ENCODE measurements around the gene BPI. TPM values are rescaled to one million over a fixed set of nuclear protein-coding genes. Genes with fewer than 3 reads are reported as not detected.
"Not testable (repeated sequence)": the region's sequence is repeated elsewhere in the genome, so short reads cannot be mapped to it uniquely, and the experiment has no call there.

Gene BPI
- total RNA-seq, 1 donor from 2014 or later: not detected

DNA sequence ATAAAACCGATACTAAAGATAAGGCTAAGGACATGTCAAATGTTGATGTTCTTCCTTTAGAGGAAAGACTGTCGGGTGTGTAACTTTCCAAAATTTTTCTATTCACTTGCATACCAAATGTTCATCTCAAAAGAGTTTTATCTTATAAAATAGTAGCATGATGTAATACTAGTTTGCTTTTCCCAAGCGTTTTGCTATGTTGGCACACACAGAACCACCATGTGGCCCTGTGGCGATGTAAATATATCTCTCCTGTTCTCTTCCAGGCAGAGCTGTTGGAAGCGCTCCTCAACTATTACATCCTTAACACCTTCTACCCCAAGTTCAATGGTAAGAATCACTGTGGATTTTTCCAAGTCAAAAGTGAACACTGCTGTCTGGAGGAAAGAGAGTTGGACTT is 68.8 kb downstream of the BPI start:
- DNase-seq: no peak

DNA sequence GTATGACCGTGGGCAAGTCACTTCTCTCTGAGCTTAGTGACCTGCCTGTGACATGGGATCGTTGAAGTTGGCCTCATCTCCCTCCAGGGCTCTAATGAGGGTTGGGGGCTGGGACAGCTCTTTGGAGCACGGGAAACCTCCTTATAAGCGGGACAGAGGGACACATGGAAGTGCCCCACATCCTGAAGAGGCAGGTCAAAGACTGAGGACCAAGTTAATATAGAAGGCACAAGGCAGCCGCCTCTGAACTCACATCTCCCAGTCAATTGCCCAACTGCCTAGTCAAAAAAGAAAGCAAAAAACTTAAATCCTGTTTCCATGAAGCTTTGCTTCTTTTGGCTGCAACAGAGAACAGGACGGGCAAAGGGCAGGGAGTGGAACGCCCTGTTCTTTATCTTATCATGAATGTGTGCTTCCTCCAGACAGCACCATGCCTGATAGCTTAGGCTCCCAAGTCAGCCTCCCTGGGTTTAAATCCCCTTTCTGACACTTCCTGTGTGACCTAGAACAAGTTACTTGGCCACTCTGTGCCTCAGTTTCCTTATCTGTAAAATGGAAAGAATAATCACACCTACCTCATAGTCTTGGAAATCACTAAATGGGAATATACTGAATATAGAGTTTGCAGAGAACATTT is 69.4 kb downstream of the BPI start:
- no peak for DNase-seq

DNA sequence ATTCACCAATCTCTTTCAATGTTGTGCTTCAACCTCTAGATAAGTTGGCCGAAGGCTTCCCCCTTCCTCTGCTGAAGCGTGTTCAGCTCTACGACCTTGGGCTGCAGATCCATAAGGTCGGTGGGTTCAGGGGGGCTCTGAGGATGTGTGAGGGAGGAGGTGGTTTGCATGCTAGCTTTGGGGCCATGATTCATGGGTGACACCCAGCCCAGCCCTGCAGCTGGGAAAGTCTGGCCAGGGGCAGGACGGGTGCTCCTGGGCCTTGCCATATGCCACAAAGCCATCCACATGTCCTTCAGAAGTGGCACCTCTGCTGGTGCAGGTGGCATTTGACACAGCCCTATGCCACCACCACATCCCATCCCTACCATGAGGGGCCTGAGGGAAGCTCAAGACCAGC is 69.9 kb downstream of the BPI start:
- DNase-seq: no peak

DNA sequence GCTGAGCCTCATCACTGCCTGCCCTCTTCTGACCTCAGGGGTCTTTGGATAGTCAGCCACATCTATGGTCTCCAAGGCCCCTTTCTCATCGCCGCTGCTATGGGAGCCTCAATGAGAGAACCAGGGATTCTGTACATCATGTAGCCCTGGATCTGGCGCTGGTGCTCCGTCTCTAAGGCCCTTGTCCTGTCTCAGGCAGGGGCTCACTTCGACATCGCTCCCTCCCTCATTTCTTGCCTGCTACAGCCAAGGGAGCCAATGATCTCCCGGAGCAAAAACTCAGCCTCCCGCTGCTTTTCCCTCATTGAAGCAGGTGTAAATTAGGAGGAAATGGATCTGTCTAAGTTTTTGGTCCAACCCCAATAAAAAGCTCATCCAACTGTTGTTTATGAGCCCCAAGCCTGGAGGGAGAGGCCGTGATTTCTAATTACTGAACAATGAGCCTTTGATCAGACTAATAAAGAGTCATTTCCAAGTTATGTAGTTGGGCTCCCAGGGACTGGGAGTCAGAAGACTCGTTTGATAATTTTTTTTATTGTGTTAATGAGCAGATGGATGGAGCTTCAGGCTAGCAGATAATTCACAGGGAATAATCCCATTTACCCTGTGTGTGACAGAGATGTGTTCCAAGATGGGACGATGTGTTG is 73.2 kb downstream of the BPI start:
- DNase-seq: no peak

DNA sequence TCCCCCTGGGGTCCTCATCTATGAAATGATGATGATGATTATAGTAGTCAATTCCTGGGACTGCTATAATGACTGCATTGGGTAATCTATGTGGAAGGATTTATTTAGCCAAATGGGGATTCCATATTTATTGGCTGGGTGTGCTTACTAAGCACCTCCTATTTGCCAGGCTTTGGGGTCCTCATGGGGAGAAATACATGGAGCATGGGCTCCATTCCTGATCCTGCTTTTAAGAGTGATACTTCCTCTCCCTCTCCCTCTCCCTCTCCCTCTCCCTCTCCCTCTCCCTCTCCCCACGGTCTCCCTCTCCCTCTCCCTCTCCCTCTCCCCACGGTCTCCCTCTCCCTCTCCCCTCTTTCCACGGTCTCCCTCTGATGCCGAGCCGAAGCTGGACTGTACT is 73.9 kb downstream of the BPI start:
- not testable (repeated sequence) for DNase-seq

DNA sequence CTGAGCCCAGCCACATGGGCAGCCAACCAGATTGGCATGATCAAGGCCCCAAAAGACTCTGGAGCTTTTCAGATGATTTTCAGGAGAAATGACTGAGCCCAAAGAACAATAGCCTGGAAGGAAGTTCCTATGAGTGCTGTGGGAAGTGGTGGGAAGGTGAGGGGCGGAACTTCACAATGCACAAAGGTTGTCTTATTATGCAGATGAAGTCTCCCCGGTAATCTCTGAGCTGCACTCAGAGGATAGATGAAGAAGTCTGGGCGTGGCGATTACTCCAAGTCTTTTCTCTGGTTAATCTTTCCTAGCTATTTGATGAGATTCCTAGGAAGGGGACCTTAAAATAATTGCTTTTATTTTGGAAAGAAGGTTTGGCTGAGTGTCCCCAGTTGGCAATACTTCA is 79.2 kb downstream of the BPI start:
- DNase-seq: no peak

DNA sequence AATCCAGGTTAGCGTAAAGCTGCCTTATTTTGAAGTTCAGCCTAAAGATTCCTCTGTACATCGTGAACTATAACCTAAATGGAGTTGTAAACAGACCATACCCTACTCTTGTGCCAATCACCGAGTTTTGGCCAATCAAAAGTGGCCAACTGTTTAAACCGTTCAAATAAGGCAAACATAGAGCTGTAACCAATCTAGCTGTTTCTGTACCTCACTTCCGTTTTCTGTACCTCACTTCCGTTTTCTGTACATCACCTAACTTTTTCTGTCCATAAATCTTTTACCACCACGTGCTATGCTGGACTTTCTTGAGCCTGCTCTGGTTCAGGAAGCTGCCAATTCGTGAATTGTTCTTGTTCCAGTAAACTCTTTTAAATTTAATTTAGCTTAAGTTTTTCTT is 82.0 kb downstream of the BPI start:
- no peak for DNase-seq

DNA sequence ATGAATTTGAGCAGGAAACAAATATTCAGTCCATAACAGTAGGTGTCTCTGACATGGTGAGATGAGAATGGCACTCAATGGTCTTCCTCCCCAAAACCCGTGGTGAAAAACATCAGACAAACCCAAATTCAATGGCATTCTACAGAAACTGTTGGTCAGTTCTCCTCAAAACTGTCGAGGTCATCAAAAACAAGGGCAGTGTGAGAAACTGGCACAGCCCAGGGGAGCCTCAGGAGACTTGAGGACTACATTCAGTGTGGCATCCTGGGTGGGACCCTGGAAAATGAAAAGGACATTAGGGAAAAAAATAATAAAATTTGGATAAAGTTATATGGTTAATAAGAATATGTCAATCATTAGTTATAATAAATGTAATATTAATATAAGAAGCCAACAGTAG is 82.9 kb downstream of the BPI start:
- no peak for DNase-seq

Other genes starting within 250 kb of the BPI start
- gene TGM2, start 138.9 kb upstream of the BPI start, total RNA-seq: 3.7 TPM
- 0.94 TPM for gene KIAA1755, start 43.4 kb upstream of the BPI start, total RNA-seq
- 0.47 TPM for gene LBP, start 42.3 kb downstream of the BPI start, total RNA-seq
- gene SNHG17, start 131.2 kb downstream of the BPI start, total RNA-seq: 2.8 TPM
- gene RALGAPB, start 168.7 kb downstream of the BPI start, total RNA-seq: 48.4 TPM

All from occipital lobe (tissue), 2 donors.